HG03442 (cell line): Measurements from ENCODE around the gene ZFP36L1.

Experiments
- ATAC-seq: cut with Tn5 transposase; IDR thresholded peaks from one replicate; pipeline ENCODE4 v1.9.1; 2021; ENCODE audit warnings: mild to moderate bottlenecking, moderate library complexity; ENCODE audit not compliant: unreplicated experiment

Gene ZFP36L1

DNA sequence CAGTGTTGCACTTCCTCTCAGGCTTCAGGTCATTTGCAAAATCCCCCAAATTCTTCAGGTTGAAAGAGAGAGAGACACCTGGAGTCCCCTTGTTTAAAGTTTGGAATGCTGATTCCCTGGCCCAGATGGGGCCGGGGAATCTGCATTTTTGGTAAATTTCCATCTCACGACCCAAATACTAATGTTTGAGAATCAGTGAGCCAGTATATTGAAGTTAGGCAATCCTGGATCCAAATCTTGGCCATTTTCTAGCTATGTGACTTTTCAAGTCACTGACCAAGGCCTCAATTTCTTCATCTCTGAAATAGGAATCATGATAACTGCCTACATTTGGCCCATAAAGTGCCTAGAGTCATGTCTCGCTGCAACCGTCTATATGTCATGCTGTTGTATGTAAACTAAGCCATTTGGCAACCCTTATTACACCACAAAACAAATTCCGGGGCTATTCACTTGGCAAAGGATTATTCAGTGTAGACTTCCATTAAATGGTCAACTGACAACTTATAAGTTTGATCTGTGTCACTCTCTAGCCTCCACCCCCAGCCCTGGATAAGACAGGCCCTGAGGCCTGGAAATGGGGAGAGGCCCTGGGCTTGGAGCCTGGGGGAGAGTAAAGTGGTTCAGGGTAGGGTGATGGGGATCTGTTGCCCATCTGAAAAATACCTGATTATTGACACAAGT, 3.7 kb upstream of the ZFP36L1 start:
- ATAC-seq = no peak

DNA sequence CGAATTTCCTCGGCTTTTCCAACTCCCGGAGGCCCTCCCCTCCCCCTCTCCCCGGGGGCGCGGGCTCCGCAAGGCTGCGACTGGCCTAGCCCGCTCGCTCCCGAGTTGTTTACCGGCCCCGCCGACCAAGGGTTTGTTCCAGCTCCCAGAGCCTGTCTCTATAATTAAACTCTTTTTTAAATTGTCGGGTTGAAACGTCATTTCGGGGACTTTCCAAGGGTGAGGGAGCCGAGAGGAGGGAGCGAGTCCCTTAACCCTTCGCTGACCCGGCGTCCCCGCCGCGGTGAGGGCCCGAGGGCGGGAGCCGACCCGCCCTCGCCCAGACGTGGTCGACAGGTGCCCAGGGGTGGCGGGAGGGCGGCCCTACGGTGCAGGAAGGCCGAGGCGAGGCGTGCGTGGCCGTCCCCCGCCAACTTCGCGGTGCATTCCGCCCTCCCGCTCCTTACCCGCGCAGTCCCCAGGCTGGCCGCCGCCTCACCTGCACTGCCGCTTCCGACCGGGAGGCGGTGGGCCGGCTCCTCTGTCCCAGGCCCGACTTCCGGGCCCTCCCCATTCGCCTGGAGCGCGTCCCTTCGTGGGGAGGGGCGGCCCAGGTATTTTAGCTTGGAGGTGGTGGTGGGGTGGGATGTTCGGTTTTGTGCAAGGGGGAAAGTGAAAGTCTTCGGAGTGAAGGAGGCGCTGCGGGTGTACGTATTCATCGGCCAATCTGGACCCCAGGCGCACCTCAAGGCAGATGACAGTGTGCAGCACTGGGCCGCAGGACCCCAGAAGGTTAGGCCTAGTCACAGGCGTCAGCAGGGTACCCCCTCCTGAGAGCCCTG, 2.9 kb upstream of the ZFP36L1 start:
- ATAC-seq = peak; percentile 35

DNA sequence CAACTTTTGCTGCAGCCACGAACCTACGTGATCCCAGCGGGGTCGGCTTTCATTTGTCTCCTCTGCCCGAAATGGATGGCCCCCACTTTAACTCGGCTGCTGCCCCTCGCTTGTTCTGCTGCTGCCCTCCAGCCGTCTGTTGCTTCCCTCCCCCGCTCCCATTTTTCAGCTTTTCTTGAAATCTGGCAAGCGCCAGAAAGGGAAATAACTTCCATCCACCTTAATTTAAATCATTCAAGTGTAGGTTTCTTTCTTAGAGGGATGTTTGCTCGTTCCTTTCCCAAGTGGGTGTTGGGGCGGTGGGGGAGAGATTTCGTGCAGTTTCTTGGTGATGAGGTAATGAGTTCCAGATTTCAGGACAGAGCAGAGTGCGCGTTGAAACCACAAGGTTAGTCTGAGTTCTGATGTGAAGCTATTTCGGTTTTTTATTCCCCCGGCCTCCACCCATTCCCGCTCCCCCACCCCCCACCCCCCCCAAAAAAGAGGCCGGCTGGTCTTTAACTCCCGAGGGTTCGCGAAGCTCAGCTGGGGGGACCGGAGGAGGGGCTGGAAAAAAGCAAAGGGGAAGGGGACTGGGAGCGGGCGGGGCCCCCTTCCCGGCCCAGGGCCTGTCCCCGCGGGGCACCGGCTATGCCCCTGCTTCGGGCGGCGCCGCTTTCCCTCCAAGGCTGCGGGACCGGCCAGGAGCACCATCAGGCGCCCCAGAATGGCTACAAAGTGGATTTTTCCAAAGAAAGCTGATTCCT, 2.2 kb upstream of the ZFP36L1 start:
- no peak for ATAC-seq

DNA sequence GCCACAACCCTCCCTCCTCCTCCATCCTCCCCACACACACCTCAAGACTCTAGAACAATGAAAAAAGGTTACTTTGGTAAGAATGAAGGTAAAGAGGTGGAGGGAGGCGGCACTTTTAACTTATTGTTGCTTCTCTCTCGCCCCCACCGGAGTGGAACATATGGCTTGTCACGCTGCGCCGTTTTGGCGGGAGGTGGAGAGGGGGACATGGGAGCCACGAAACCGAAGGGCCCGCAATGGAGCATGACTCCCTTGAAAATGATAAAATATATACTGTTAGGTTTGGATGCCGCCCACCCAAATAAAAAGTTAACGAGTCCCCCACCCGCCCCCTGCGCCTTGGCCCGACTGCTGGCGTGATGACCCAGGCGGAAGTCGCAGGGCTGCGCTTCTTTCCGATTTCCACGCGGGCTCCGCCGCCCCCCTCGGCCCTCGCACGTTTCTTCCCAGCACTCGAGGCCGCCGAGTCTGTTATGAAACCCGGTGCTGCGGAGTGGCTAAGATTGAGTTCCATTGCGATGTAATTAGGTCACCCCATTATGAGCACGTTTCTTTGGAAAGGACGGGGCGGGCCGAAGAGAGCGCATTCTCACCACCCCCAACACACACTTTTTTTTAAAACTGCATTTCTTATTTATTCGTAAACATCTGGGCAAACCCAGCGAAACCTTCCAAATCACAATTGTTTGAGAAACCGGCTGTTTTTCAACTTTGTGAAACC, 1.4 kb upstream of the ZFP36L1 start:
- ATAC-seq = no peak

DNA sequence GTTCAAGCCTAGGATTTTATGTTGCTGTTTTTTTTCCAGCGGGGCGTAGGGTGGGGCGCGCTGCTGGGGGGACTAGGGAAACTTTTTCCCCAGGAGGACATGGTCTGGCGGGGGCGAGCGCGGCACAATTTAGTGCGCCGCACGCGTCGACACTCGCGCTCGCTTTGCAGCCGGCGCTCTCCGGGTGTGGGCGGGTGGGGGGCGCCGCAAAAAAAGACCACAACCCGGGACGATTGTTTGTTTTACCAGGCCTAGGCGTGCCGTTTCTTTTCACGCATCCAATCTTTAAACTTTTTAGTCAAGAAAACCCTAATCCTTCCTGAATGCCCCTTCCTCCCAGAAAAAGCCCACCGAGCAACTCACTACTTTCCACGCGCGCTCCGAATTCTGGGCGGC, 865 bp upstream of the ZFP36L1 start:
- no peak for ATAC-seq

DNA sequence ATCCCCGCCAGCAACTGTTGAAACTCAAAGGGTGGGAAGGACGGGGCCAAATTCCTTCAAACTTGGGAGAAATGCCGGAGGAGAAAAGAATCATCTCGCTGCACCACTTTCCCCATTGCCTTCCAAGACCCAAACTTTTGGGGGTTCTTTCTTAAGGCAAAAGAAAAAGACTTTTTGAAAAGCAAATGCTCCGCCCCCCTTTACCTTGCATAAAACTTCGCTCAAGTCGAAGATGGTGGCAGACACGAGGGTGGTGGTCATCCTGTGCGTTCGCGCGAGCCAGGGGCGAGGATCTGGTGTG, 239 bp downstream of the ZFP36L1 start:
- no peak for ATAC-seq

DNA sequence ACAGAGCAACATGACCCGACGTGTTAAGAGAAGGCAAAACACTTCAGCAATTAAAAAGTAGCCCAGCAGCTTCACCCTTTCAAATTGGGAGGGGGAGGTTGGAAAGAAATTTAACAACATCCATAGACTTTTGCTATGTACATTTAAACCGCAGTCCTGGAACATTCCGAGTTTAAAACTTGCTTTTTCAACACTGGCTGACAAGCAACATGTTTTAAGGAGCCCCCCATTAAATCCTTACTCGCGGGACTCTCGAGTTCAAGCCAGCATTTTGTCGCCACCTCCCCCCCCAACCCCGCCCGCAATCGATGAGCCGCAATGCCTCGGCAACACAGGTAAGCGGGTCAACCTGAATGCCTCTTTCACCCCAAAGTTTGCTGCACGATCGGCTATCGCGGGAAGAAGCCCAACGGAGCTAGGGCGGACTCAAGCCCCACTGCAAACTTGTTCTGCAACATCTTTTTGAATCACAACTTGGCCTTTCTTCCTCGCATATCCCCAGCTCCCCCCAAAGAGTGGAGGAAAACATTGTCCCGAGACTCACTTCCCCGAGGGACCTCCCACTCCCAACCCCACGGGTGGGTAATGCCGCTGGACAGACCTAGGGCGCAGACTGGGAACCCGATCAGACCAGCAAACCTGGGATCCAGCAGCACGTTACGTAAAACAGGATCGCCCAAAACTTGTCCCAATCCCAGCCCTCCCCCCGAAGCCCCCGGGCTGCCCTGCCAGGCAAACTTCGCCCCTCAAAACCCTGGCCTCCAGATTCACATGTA, 777 bp downstream of the ZFP36L1 start:
- ATAC-seq = no peak

DNA sequence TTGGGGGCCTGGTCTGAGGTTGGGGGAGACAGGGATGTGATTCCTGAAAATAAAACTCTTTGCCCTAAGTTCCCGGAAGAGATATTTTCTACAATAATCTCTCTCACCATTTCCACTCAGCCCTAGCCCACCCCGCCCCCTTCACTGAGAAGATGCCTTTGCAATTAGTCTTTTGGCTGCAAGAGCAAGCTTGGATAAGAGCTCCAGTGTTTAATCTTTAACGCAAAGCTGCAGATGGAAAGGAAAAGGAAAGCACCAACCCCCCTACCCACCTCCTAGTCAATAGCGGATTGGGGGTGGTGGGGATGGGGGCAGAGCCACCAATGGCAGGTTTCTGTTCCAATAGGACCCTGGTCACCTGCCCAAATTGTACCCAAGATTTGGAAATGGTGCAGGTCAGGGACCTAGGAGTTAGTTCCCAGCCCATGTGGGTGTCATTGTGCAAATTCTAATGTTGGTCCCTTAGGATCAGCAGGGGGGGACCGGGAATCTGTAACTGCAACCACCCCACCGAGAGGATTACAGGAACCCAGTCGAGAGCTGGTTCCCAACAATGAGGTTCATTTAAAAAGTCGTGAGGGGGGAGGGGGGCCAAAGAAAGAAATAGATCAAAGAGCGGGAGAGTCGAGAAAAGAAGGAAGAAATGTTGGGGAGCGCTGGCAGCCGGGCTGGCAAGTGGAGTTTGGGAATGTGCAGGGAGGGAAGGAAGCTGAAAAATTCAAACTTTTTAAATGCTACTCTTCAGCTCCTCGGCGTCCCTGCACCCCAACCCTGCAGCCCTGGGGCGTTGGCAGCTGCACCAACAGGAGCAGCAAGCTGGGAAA, 1.6 kb downstream of the ZFP36L1 start:
- ATAC-seq = no peak

DNA sequence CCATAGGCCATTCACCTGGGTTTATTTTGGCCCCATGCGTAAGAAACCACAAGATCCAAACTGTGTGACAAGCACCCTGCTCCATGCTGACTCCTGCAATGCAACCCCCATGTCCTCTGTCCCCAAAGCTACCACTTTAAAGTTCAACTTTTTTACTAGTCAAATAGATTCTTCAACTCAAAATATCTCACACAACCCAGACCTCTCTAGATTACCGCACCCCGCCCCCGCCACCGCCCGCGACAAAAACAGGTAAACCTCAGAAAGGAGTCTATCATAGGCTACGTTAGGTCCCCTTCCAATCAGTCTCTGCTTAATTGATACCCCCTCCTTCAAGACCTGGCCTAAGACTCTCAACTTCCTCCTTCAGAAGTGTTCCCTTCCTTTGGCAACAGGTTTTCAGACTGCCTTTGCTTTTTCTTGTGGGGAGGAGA, 2.2 kb downstream of the ZFP36L1 start:
- no peak for ATAC-seq

DNA sequence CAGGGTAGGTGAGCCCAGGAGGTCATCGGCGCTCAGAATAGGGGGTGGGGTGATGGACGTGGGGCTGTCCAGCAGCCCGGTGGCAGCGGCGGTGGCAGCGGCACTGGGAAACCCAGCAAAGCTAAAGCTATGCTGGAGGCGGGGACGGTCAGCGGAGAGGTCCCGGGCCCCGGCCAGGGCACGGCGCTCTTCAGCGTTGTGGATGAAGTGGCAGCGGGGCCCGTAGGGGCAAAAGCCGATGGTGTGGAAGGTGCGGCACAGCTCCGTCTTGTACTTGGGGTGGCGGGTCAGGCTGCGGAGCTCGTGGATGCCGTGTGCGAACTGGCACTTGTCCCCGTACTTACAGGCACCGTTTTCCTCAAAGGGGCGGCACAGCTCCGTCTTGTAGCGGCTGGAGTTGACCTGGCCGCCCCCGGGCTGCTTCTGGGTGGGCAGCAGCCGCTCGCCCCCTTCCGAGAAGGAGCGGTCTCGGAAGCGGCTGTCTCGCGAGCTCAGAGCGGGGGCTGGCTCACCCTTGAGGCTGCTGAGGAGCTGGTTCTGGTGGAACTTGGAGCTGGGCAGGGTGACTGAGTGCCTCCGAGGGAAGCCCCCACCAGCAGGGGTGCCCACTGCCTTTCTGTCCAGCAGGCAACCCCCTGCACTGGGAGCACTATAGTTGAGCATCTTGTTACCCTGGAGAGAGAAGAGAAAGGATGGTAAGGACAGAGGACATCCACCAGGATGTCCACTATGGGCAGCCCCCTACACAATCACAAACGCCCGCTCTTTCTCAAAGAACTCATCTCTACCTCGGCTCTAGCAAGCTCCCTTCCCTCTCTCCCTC, 2.8 kb downstream of the ZFP36L1 start:
- ATAC-seq = no peak

DNA sequence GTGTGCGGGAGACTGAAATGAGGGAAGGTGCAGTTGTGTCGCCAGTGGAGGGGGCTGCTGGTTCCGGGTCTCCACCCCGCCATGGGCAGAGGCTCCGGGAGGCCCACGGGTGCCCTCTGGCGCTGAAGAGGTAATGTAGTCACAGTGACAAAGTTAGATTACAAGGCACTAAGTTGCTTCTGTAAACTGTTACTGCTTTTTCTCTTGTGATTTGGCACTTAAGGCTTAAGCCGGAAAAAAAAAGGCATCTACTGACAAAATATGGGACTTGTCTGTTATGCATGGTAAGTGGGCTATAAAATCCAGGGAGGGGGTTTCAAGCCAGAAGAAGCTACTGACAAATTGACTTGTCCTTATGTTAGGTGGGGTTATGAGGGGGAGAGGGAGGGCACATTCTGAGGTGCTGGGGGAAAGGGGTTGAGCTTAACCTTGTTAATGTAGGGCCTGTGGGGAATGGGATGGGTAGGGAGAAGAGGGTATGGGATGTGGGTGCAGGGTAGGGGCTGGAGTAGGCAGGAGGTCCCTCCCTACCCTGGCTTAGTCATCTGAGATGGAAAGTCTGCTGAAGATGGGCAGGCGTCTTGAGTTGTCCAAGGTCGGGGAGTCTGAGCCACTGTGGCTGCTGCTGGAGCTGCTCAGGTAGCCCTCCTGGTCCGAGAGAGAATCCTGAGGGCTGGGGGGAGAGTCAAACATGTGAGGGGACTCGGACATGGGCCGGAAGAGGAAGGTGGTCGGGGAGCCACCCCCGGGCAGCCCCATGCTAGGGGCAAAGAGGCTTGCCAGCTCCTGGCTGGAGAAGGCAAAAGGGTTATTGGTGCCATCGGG, 3.7 kb downstream of the ZFP36L1 start:
- no peak for ATAC-seq

DNA sequence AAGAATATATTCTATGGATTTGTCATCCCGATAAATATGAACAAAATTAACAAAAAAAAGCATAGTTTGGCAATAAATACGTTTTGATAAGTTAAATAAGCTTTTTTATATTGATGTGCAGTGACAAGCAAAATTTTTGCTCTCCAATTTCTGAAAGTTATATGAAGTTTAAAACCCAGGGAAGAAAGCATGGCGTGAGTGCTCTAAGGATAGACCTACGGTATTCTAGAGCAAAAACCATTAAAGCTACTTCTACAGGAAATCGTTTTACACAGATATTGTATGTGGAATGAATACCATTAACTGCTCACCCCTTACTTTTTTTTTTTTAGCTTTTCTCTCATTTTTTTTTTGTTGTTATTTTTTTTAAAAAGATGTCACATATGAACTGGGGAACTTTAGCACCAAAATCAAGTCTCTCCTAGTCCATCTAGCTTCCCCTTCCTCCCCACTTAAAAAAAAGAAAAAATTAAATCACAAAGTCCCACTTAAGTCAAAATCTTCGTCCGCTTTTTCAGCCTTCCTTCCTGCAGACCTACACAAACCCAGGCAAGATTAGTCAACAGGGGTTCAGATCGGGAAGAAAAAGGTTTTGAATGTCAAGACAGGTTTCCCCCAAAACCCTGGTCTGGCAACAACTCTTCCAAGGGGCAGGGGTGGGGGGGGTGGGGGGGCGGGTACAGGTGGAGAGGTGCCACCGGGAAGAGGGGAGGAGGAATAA, 4.4 kb downstream of the ZFP36L1 start:
- ATAC-seq = no peak

DNA sequence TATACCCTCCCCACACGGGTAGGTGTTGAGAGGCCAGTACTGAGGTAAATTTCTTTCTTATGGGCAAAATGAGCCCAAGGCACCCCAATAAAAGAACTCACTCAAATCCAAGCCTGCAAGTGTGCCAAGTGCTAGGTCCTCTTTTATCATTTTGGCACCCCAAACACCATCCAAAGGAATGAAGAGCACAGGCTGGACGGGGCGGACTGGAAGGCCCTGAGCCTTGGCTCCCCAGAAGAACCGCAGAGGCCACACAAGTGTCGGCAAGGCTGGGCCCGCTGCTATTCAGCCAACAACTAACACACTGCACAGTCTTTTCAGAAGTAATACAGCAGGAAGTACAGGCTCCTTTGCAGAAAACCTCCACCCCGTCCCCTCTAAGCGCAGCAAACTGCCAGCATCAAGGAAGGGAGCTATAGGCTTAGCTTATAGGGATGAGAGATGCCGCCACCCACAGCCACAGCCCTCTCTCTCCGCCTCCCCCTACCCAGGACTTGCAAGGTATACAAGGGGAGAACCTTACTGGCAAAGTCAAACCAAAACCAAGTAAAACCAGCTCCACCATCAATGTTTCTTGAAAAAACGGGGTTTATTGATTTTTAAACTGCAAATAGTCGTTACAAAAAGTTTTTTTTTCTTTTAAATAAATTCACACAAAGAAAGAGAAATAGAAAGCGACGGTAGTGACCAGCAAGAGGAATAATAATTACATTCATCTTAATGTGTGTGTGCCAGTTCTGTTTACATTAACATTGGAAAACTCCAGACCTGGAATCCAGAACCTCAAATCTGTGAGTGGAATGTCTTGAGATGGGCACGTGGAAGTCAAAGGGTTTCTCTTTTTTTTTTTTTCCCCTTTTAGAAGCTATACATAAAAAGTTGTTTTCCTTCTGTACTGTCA, 5.5 kb downstream of the ZFP36L1 start:
- no peak for ATAC-seq

DNA sequence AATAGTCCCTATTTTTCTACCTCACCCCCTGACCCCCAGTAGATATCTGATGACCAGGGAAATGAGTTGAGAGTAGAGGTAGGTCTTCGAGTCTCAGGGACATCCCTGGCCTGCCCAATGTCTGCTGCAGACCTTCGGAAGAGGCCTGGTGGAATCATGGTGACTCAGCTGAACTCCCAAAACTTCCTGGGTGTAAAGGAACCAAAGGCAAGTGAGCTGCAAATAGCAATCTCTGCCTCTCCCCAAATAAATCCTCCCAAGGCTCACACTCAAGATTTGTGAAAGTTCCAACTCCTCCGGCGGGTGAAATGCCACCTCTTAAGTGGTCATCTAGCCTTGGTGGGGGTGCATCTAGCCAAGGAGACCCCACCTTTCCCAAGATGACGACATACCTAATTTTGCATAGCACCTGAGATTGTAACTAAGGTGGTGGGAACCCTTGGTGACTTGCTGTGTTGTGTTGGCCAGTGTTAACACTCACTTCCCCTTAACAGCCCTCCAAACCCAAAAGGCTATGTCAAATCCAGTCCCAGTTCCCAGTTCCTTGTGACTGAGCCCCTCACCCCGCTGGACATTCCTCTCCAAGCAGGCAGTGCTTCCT, 6.3 kb downstream of the ZFP36L1 start:
- no peak for ATAC-seq

DNA sequence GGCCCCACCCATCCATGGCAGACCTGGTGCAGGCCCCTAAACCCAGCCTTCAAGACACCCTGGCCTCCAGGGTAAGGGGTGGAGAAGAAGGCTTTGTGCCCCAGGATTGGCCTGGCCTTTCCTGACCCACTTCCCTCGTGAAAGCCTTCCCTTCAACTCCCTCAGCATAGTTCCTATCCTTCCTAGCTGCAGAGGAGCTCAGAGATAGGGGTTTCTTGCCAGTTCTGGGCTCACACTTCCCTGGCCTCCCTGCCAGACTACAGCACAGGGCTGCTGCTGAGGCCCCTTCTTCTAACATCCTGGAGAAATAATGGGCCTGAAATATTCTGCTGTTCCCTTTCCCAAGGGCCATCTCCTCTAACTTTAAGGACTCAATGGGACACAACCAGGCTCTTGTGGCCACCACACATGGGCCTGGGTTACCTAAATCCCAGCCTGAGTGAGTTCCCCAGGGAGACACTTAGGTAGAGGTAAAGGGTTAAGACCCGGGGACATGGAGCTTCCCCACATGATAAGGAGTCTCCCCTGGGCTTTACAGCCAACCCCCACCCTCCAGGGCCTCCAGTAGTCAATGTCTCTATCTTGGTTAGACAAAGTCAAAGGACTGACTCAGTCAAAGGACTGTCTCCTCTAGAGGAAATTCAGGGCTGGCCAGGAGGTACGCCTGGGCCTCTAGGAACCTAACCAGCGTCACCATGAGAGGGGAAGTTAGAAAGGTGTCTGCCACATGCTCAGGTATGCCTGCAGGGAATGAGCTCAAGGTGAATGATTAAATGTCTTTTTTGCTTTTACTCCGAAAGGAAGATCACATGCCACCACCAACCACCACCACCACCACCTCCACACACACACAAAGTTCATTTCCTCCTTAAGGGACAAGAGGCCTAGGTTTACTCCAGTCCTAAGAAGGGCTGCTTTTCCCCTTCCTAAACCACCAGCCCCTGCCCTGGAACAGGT, 7.1 kb downstream of the ZFP36L1 start:
- ATAC-seq = no peak
